MM.1S (cell line): Measurements from ENCODE around the gene GPATCH8.

Experiments used
- DNase-seq: peaks from one replicate; pipeline ENCODE4 v3.0.0-alpha.2; 2015
- H2AFZ ChIP-seq: fragments of 300-600 bp; sonication (generic); 2 replicates; pipeline ENCODE4 v1.6.0; 2016; ENCODE audit warnings: antibody characterized with exemption, low read length
- H3F3A ChIP-seq: fragments of 300-600 bp; sonication (generic); 2 replicates; pipeline ENCODE4 v1.6.1; 2016; ENCODE audit warnings: mild to moderate bottlenecking, antibody characterized with exemption, low read length, moderate library complexity, mixed read lengths; ENCODE audit not compliant: insufficient read depth
- H3K27ac ChIP-seq: fragments of 300-600 bp; sonication (generic); 2 replicates; pipeline ENCODE4 v1.5.1; 2016; ENCODE audit warnings: mild to moderate bottlenecking, low read length
- H3K27me3 ChIP-seq: fragments of 300-600 bp; sonication (generic); replicated peaks from 2 replicates; pipeline ENCODE4 v1.6.0; 2016; ENCODE audit warnings: low read length; ENCODE audit not compliant: insufficient read depth
- H3K36me3 ChIP-seq: fragments of 300-600 bp; sonication (generic); replicated peaks from 2 replicates; pipeline ENCODE4 v1.6.1; 2016; ENCODE audit warnings: mild to moderate bottlenecking, low read length, mixed read lengths; ENCODE audit not compliant: insufficient read depth
- H3K4me1 ChIP-seq: fragments of 300-600 bp; sonication (generic); 2 replicates; pipeline ENCODE4 v1.6.1; 2016; ENCODE audit warnings: low read length, mixed read lengths
- H3K4me2 ChIP-seq: fragments of 300-600 bp; sonication (generic); 2 replicates; pipeline ENCODE4 v1.6.0; 2016; ENCODE audit warnings: low read depth, low read length
- H3K4me3 ChIP-seq: fragments of 300-600 bp; sonication (generic); 2 replicates; pipeline ENCODE4 v1.5.1; 2016; ENCODE audit warnings: low read length, mixed read lengths
- H3K79me2 ChIP-seq: fragments of 300-600 bp; sonication (generic); 2 replicates; pipeline ENCODE4 v1.6.1; 2016; ENCODE audit warnings: mixed run types, low read length, mixed read lengths
- H3K9ac ChIP-seq: fragments of 300-600 bp; sonication (generic); 2 replicates; pipeline ENCODE4 v1.6.1; 2016; ENCODE audit warnings: low read length, mixed read lengths
- H3K9me2 ChIP-seq: fragments of 300-600 bp; sonication (generic); replicated peaks from 2 replicates; pipeline ENCODE4 v1.6.1; 2016; ENCODE audit warnings: mild to moderate bottlenecking, low read length, mixed read lengths; ENCODE audit not compliant: insufficient read depth
- H3K9me3 ChIP-seq: fragments of 300-600 bp; sonication (generic); replicated peaks from 2 replicates; pipeline ENCODE4 v1.6.1; 2016; ENCODE audit warnings: mild to moderate bottlenecking, low read length, mixed read lengths; ENCODE audit not compliant: insufficient read depth
- H4K20me1 ChIP-seq: fragments of 300-600 bp; sonication (generic); 2 replicates; pipeline ENCODE4 v1.6.1; 2016; ENCODE audit warnings: mild to moderate bottlenecking, low read length, moderate library complexity, mixed read lengths; ENCODE audit not compliant: insufficient read depth
- CTCF ChIP-seq: fragments of 300-600 bp; sonication (generic); IDR thresholded peaks from 2 replicates; pipeline ENCODE4 v1.5.1; 2016; ENCODE audit warnings: antibody characterized with exemption, low read length, mixed read lengths
- EZH2 ChIP-seq: fragments of 300-600 bp; sonication (generic); optimal IDR thresholded peaks from 2 replicates; pipeline ENCODE3; 2017; ENCODE audit warnings: low read depth, mild to moderate bottlenecking, antibody characterized with exemption, low read length, mixed read lengths
- EZH2phosphoT487 ChIP-seq: fragments of 300-600 bp; sonication (generic); IDR thresholded peaks from 2 replicates; pipeline ENCODE4 v1.6.1; 2018; ENCODE audit warnings: antibody characterized with exemption, low read length

Gene GPATCH8

GRCh38 chr17:44354582-44355561, 148.3 kb downstream of the GPATCH8 start:
- no peaks in the 10 kb centered on the region for H3K79me2 ChIP-seq
- peaks cover 11% of the 10 kb centered on the region for H3K4me1 ChIP-seq
- H3K4me3 ChIP-seq, result no peak overlapping the region
- no peak overlapping the region for H3K27ac ChIP-seq
- no peak overlapping the region for H2AFZ ChIP-seq
- TF ChIP-seq EZH2phosphoT487 (no peak), EZH2 (no peak), CTCF (no peak)
- no peaks in the 10 kb centered on the region for H4K20me1 ChIP-seq
- DNase-seq, result no peak
- H3K27me3 ChIP-seq, result no peaks in the 10 kb centered on the region
- no peaks in the 10 kb centered on the region for H3K36me3 ChIP-seq
- no peak overlapping the region for H3K9ac ChIP-seq
- H3F3A ChIP-seq, result peaks cover 6% of the 10 kb centered on the region
- no peaks in the 10 kb centered on the region for H3K9me3 ChIP-seq
- no peak overlapping the region for H3K4me2 ChIP-seq
- H3K9me2 ChIP-seq, result no peaks in the 10 kb centered on the region

DNA sequence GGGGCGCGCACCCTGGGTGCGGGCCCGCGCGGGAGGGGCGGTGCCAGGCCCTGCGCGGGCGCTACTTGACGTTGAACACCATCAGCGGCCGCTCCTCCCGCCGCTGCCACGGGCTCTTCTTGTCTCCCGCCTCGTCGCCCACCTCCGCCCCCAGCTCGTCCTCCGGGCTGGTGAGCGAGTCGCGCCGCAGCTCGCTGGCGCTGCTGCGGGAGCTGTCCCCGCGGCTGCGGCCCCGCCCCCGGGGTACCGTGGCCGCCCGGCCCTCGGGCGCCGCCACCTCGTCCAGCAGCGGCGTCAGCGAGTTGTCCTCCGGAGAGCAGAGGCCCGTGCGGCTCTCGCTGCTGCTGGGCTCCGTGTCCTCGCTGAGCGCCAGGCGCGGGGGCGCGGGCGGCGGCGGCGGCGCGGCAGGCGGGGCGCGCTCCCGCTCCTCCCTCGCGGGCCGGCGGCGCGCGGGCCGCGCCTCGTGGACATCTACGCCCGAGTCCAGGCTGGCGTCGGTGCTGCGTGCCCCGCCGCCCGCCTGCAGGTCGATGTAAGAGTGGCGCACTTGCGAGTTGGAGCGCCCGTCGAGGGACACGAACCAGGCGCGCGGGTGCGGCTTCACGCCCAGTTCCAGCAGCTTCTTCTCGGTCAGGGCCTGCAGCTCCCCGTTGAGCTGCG, 149.4 kb downstream of the GPATCH8 start:
- Histone ChIP-seq H3K9me3 (no peaks in the 10 kb centered on the region), H3K27ac (no peak overlapping the region), H3K9ac (no peak overlapping the region), H4K20me1 (no peaks in the 10 kb centered on the region), H3K79me2 (no peaks in the 10 kb centered on the region), H3K36me3 (no peaks in the 10 kb centered on the region), H3F3A (peaks cover under 1% of the 10 kb centered on the region; the same call in 1 of the 2 replicates), H3K9me2 (no peaks in the 10 kb centered on the region), H2AFZ (no peak overlapping the region), H3K4me3 (no peak overlapping the region), H3K27me3 (no peaks in the 10 kb centered on the region), H3K4me2 (no peak overlapping the region), H3K4me1 (peaks cover 6% of the 10 kb centered on the region)
- no peak for DNase-seq
- no peak for TF ChIP-seq EZH2phosphoT487
- no peak for TF ChIP-seq EZH2
- no peak for TF ChIP-seq CTCF

GRCh38 chr17:44352828-44353671, 150.2 kb downstream of the GPATCH8 start:
- Histone ChIP-seq H3K4me3 (no peak overlapping the region), H4K20me1 (no peaks in the 10 kb centered on the region)
- DNase-seq, result no peak

More at GRCh38 chr17:44352828-44353671, 150.2 kb downstream of the GPATCH8 start:
- TF ChIP-seq EZH2, result no peak
- no peak for TF ChIP-seq EZH2phosphoT487
- TF ChIP-seq CTCF, result no peak
- Histone ChIP-seq H3K27me3 (no peaks in the 10 kb centered on the region), H3K27ac (no peak overlapping the region), H3K4me1 (peaks cover 10% of the 10 kb centered on the region), H3K4me2 (no peak overlapping the region), H3K9me3 (no peaks in the 10 kb centered on the region), H3K79me2 (no peaks in the 10 kb centered on the region), H3K9me2 (no peaks in the 10 kb centered on the region), H3F3A (no peaks in the 10 kb centered on the region; the same call in 1 of the 2 replicates), H2AFZ (no peak overlapping the region), H3K36me3 (no peaks in the 10 kb centered on the region), H3K9ac (no peak overlapping the region)
